Measurements from ENCODE around the gene SNX12. TPM values are rescaled to one million over a fixed set of nuclear protein-coding genes. Genes with fewer than 3 reads are reported as not detected.

Gene SNX12
- total RNA-seq, 3 donors from 2014 or later: 31.4 to 55.2 (median 44.2) TPM

DNA sequence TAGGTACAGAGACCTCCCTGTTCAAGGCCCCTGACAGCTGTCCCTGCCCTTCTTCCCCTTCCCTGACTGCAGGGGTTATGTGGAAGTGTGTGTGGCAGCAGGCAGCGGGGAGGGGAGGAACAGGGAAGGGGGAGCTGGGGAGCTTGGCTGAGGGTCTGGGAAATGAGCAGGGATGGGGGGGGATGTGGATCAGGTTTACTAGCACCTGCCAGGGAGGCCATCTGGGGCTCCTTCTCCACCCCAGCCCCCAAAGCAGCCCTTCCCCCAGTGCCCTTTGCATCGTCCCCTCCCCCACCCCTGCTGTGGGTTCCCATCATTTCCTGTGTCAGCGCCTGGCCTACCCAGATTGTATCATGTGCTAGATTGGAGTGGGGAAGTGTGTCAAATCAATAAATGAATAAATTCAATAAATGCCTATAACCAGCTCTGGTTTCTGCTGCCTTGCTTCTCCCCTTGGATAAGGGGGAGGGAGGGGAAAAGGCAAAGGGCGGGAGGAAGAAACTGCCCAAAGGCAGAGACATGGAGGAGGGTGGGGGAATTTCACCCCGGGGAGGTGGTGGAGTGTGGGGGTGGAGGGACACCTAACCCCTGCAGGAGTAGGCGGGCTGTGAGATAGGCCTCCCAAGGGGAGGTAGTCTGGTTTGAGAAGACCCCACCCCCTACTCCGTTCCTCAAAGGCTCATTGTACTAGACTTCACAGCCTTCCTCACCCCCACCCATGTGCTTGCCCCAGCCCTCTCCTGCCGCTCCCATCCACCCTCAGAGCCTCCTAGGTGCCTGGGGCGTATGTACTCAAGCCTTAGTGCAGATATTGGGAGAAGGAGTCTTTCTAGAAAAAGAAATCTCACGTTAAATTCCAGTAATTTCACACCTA, 35.2 kb upstream of the SNX12 start:
- no peak for DNase-seq (ENCODE audit: low spot score in 2 of 2)
- H3K27ac ChIP-seq: peak overlapping the region; percentile 48 to 73
- intact Hi-C loops (cut with DNase I; ENCODE audit: low total_unique reads): no loop called here
- no peak overlapping the region for H3K4me3 ChIP-seq
- H3K36me3 ChIP-seq: no peaks in the 10 kb centered on the region
- no peaks in the 10 kb centered on the region for H3K9me3 ChIP-seq
- H3K27me3 ChIP-seq: peaks cover 0 to 57% of the 10 kb centered on the region in 2 donors
- no peaks in the 10 kb centered on the region for H3K4me1 ChIP-seq
- TF ChIP-seq POLR2AphosphoS5 (IDR thresholded peaks at IDR 0.05) (no peak), POLR2A (IDR thresholded peaks at IDR 0.05) (no peak)
- TF ChIP-seq, protein P1, sequence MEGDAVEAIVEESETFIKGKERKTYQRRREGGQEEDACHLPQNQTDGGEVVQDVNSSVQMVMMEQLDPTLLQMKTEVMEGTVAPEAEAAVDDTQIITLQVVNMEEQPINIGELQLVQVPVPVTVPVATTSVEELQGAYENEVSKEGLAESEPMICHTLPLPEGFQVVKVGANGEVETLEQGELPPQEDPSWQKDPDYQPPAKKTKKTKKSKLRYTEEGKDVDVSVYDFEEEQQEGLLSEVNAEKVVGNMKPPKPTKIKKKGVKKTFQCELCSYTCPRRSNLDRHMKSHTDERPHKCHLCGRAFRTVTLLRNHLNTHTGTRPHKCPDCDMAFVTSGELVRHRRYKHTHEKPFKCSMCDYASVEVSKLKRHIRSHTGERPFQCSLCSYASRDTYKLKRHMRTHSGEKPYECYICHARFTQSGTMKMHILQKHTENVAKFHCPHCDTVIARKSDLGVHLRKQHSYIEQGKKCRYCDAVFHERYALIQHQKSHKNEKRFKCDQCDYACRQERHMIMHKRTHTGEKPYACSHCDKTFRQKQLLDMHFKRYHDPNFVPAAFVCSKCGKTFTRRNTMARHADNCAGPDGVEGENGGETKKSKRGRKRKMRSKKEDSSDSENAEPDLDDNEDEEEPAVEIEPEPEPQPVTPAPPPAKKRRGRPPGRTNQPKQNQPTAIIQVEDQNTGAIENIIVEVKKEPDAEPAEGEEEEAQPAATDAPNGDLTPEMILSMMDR (IDR thresholded peaks at IDR 0.05): no peak

DNA sequence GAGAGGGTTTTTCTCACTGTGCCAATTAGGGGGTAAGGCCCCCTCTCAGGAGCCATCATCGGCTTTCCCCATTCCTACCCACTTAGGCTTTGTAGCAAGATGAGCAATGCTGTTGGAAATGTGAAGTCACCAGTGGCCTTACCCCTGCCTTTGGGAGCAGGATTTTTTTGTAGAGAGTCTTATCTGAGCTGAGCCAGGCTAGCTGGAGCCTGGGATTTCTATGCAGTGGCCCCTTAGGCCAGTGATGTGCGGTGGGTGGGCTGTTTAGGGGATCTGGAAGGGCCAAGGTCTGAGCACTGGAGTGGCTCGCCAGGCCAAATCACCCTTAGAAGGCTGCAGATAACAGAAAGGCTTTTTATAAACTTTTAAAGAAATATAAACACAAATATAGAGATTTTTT, 34.2 kb upstream of the SNX12 start:
- no peak overlapping the region for H3K27ac ChIP-seq

DNA sequence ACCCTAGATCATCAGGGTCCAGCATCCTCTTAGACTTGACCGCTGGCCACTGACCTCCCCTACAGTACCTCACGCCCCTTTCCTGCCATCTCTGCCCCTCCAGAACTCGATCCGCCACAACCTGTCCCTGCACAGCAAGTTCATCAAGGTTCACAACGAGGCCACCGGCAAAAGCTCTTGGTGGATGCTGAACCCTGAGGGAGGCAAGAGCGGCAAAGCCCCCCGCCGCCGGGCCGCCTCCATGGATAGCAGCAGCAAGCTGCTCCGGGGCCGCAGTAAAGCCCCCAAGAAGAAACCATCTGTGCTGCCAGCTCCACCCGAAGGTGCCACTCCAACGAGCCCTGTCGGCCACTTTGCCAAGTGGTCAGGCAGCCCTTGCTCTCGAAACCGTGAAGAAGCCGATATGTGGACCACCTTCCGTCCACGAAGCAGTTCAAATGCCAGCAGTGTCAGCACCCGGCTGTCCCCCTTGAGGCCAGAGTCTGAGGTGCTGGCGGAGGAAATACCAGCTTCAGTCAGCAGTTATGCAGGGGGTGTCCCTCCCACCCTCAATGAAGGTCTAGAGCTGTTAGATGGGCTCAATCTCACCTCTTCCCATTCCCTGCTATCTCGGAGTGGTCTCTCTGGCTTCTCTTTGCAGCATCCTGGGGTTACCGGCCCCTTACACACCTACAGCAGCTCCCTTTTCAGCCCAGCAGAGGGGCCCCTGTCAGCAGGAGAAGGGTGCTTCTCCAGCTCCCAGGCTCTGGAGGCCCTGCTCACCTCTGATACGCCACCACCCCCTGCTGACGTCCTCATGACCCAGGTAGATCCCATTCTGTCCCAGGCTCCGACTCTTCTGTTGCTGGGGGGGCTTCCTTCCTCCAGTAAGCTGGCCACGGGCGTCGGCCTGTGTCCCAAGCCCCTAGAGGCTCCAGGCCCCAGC, 32.7 kb upstream of the SNX12 start:
- Histone ChIP-seq H3K4me1 (no peaks in the 10 kb centered on the region), H3K36me3 (no peaks in the 10 kb centered on the region), H3K27me3 (peaks cover 0 to 70% of the 10 kb centered on the region in 2 donors), H3K9me3 (no peaks in the 10 kb centered on the region), H3K27ac (no peak overlapping the region), H3K4me3 (no peak overlapping the region)
- intact Hi-C loops (cut with DNase I; ENCODE audit: low total_unique reads): no loop called here
- TF ChIP-seq POLR2AphosphoS5 (IDR thresholded peaks at IDR 0.05): no peak
- TF ChIP-seq, protein P1 (IDR thresholded peaks at IDR 0.05): no peak
- DNase-seq (ENCODE audit: low spot score in 2 of 2): no peak

More for the DNA sequence above, 34.2 kb upstream of the SNX12 start:
- Histone ChIP-seq H3K4me3 (no peak overlapping the region), H3K9me3 (no peaks in the 10 kb centered on the region), H3K4me1 (no peaks in the 10 kb centered on the region), H3K36me3 (no peaks in the 10 kb centered on the region), H3K27me3 (peaks cover 0 to 66% of the 10 kb centered on the region in 2 donors)
- DNase-seq (ENCODE audit: low spot score in 2 of 2): no peak
- intact Hi-C loops (cut with DNase I; ENCODE audit: low total_unique reads): no loop called here
- TF ChIP-seq POLR2A (IDR thresholded peaks at IDR 0.05): no peak
- no peak for TF ChIP-seq POLR2AphosphoS5 (IDR thresholded peaks at IDR 0.05)

DNA sequence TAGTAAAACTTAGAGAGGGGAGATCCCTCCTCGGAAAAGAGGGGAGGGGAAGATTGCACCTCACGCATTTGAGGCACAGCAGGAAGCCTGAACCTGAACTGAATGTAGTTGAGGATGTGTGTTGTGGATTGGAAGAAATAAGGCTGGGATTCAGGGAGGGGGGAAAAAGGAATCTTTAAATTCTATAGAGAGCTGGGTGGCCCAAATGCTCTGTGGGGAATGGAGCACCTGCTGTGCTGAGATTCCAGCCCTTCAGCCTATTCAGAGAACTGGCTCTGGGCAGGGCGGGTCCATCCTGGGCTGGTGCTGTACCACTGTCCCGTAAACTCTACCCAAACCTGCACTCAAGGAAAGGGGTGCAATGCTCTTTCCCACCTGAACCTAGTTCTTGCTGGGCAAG, 31.6 kb upstream of the SNX12 start:
- Histone ChIP-seq H3K27me3 (peaks cover 0 to 77% of the 10 kb centered on the region in 2 donors), H3K4me1 (no peaks in the 10 kb centered on the region), H3K4me3 (no peak overlapping the region), H3K27ac (no peak overlapping the region), H3K9me3 (no peaks in the 10 kb centered on the region), H3K36me3 (no peaks in the 10 kb centered on the region)
- DNase-seq (ENCODE audit: low spot score in 2 of 2): no peak
- TF ChIP-seq POLR2AphosphoS5 (IDR thresholded peaks at IDR 0.05) (no peak), POLR2A (IDR thresholded peaks at IDR 0.05) (no peak)
- TF ChIP-seq, protein P1 (IDR thresholded peaks at IDR 0.05): no peak
- intact Hi-C loops (cut with DNase I; ENCODE audit: low total_unique reads): no loop called here

DNA sequence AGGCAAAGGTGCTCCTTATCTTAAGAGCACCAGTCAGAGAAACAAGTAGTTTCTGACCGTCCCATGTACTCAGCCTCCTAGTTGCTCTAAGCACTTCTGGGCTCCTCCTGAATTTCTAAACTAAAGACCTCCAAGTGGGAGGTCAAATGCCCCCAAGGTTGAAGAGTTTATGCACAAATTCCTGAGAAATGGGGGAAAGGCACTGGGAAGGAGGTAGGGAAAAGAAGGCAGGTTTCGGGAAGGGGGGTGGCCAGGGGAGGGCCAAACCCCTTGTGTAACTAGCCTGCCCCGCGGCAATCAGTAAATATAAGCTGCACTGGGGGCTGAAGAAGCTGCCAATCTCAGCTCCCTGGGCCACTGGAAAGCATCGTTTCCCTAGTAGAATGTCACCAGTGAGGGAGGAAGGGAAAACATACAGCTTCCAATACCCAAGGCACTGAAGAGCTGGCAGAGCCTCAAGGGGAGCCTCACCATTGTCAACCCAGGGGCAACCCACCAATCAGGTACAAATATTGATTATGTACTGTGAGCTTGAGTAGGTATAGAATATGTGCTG, 30.9 kb upstream of the SNX12 start:
- DNase-seq (ENCODE audit: low spot score in 2 of 2): no peak
- Histone ChIP-seq H3K27ac (peak overlapping the region in 1 of 2 donors; percentile 9), H3K4me1 (no peaks in the 10 kb centered on the region), H3K27me3 (peaks cover 0 to 78% of the 10 kb centered on the region in 2 donors), H3K9me3 (no peaks in the 10 kb centered on the region), H3K36me3 (no peaks in the 10 kb centered on the region), H3K4me3 (peak overlapping the region in 1 of 3 donors; percentile 62)
- intact Hi-C loops (cut with DNase I; ENCODE audit: low total_unique reads): no loop called here
- no peak for TF ChIP-seq POLR2AphosphoS5 (IDR thresholded peaks at IDR 0.05)
- no peak for TF ChIP-seq POLR2A (IDR thresholded peaks at IDR 0.05)
- TF ChIP-seq, protein P1 (IDR thresholded peaks at IDR 0.05): no peak
